ENCODE data around the gene SLFNL1. TPM values are rescaled to one million over a fixed set of nuclear protein-coding genes. Genes with fewer than 3 reads are reported as not detected.
A peak's percentile ranks its signal among the peaks of the same experiment; 100 is the strongest.

Gene SLFNL1
- total RNA-seq, 4 donors from 2014 or later, result 0.20 to 2.4 (median 0.63) TPM

- no peak for DNase-seq (ENCODE audit: low spot score in 2 of 2)
- Histone ChIP-seq H3K9me3 (no peaks in the 10 kb centered on the region), H3K27ac (peak overlapping the region in 2 of 4 donors; percentile 60 to 66), H3K36me3 (peaks cover 0 to 85% (median 0%) of the 10 kb centered on the region in 3 donors), H3K4me3 (no peak overlapping the region), H3K4me1 (peaks cover 0 to 27% (median 15%) of the 10 kb centered on the region in 4 donors), H3K27me3 (no peaks in the 10 kb centered on the region)
- TF ChIP-seq EP300 (IDR thresholded peaks at IDR 0.05) (no peak), CTCF (IDR thresholded peaks at IDR 0.05) (no peak), POLR2A (IDR thresholded peaks at IDR 0.05) (no peak)
- 74 to 81% methylated on average over 9 of the region's 9 CpGs for WGBS, 2 donors
These were observed 18.3 kb downstream of the SLFNL1 start for GRCh38 chr1:41003127-41003639.

- no peak overlapping the region for H3K4me3 ChIP-seq
- H3K9me3 ChIP-seq, result no peaks in the 10 kb centered on the region
- H3K4me1 ChIP-seq, result peaks cover 0 to 22% (median 13%) of the 10 kb centered on the region in 4 donors
- H3K27ac ChIP-seq, result no peak overlapping the region
- no peak for DNase-seq (ENCODE audit: low spot score in 2 of 2)
- 95% methylated on average over 4 of the region's 4 CpGs for WGBS, 2 donors
- H3K36me3 ChIP-seq, result peaks cover 0 to 77% (median 0%) of the 10 kb centered on the region in 3 donors
- H3K27me3 ChIP-seq, result no peaks in the 10 kb centered on the region
- TF ChIP-seq CTCF (IDR thresholded peaks at IDR 0.05), result no peak
- TF ChIP-seq EP300 (IDR thresholded peaks at IDR 0.05), result no peak
- TF ChIP-seq POLR2A (IDR thresholded peaks at IDR 0.05), result no peak
These were observed 22.9 kb downstream of the SLFNL1 start for GRCh38 chr1:40998668-40999067.

- H3K4me3 ChIP-seq, result no peak overlapping the region
- H3K27ac ChIP-seq, result no peak overlapping the region
- H3K36me3 ChIP-seq, result peaks cover 0 to 86% (median 0%) of the 10 kb centered on the region in 3 donors
- no peak for DNase-seq (ENCODE audit: low spot score in 2 of 2)
- no peaks in the 10 kb centered on the region for H3K27me3 ChIP-seq
- peaks cover 0 to 6% (median under 1%) of the 10 kb centered on the region in 4 donors for H3K4me1 ChIP-seq
- 91 to 94% methylated on average over 8 of the region's 8 CpGs for WGBS, 2 donors
- no peaks in the 10 kb centered on the region for H3K9me3 ChIP-seq
- TF ChIP-seq EP300 (IDR thresholded peaks at IDR 0.05), result no peak
- TF ChIP-seq CTCF (IDR thresholded peaks at IDR 0.05), result no peak
- TF ChIP-seq POLR2A (IDR thresholded peaks at IDR 0.05), result no peak
These were observed 24.4 kb downstream of the SLFNL1 start for GRCh38 chr1:40997096-40997495.

GRCh38 chr1:40989066-40989465 lies 32.5 kb downstream of the SLFNL1 start:
- Histone ChIP-seq H3K27me3 (no peaks in the 10 kb centered on the region), H3K27ac (no peak overlapping the region), H3K4me1 (peaks cover 0 to 19% (median 0%) of the 10 kb centered on the region in 4 donors), H3K4me3 (no peak overlapping the region), H3K9me3 (no peaks in the 10 kb centered on the region), H3K36me3 (peaks cover 0 to 96% (median 0%) of the 10 kb centered on the region in 3 donors)
- no peak for DNase-seq (ENCODE audit: low spot score in 2 of 2)
- TF ChIP-seq POLR2A (IDR thresholded peaks at IDR 0.05) (no peak), EP300 (IDR thresholded peaks at IDR 0.05) (no peak), CTCF (IDR thresholded peaks at IDR 0.05) (no peak)
- 95 to 96% methylated on average over 5 of the region's 5 CpGs for WGBS, 2 donors

- TF ChIP-seq CTCF (IDR thresholded peaks at IDR 0.05), result no peak
- TF ChIP-seq EP300 (IDR thresholded peaks at IDR 0.05), result no peak
- TF ChIP-seq POLR2A (IDR thresholded peaks at IDR 0.05), result no peak
- no peak overlapping the region for H3K27ac ChIP-seq
- no peaks in the 10 kb centered on the region for H3K9me3 ChIP-seq
- H3K36me3 ChIP-seq, result peaks cover 0 to 90% (median 0%) of the 10 kb centered on the region in 3 donors
- DNase-seq (ENCODE audit: low spot score in 2 of 2), result no peak
- H3K4me3 ChIP-seq, result no peak overlapping the region
- 83 to 88% methylated on average over 3 of the region's 3 CpGs for WGBS, 2 donors
- no peaks in the 10 kb centered on the region for H3K27me3 ChIP-seq
- H3K4me1 ChIP-seq, result peaks cover 0 to 27% (median 0%) of the 10 kb centered on the region in 4 donors
These were observed 33.2 kb downstream of the SLFNL1 start for GRCh38 chr1:40988280-40988679.

Measured in tibial nerve (tissue), 4 donors.